Measurements from ENCODE around the gene OOSP4A. TPM values are rescaled to one million over a fixed set of nuclear protein-coding genes. Genes with fewer than 3 reads are reported as not detected.

OOSP4A gene
- total and polyA plus RNA-seq, 4 experiments from 2014 or later: not detected

- Histone ChIP-seq H3K4me1 (ENCODE audit: insufficient read depth, low read length) (no peaks in the 10 kb centered on the region), H3K27me3 (ENCODE audit: insufficient read depth, low read length) (no peaks in the 10 kb centered on the region), H3K36me3 (ENCODE audit: insufficient read depth, low read length) (no peaks in the 10 kb centered on the region), H3K27ac (ENCODE audit: low read depth, low read length) (no peak overlapping the region), H3K4me3 (ENCODE audit: low read length in 2 of 2) (no peak overlapping the region), H3K9me3 (ENCODE audit: control insufficient read depth in 1 of 2, low read length in 2 of 2) (no peaks in the 10 kb centered on the region)
- intact Hi-C loops (cut with micrococcal nuclease): no loop called here
- Mint-ChIP-seq H3K4me1 (no peaks in the 10 kb centered on the region), H3K27me3 (peaks cover 1 to 3% of the 10 kb centered on the region in 2 donors), H3K9me3 (no peaks in the 10 kb centered on the region), H3K27ac (no peak overlapping the region), H3K36me3 (no peaks in the 10 kb centered on the region), H3K4me3 (no peak overlapping the region)
- no peak for DNase-seq
- ChIA-PET CTCF (ENCODE audit: partially characterized antibody) (no interaction called here), POLR2A (ENCODE audit: partially characterized antibody) (no interaction called here)
Measured at GRCh38 chr11:60003729-60004128, 39.9 kb downstream of the OOSP4A start.

- H3K4me1 Mint-ChIP-seq: no peaks in the 10 kb centered on the region
Measured at GRCh38 chr11:60005360-60005759, 41.5 kb downstream of the OOSP4A start.

GRCh38 chr11:60016881-60017280 is 53.0 kb downstream of the OOSP4A start, which contains the start of gene OOSP4B:
Gene OOSP4B, plus strand, starts transcription at chr11:60017181.
- peaks cover 0 to 1% of the 10 kb centered on the region in 2 donors for H3K27me3 Mint-ChIP-seq
- CTCF ChIA-PET (ENCODE audit: partially characterized antibody): no interaction called here

More at GRCh38 chr11:60005360-60005759, 41.5 kb downstream of the OOSP4A start:
- Mint-ChIP-seq H3K27ac (no peak overlapping the region), H3K4me3 (no peak overlapping the region), H3K36me3 (no peaks in the 10 kb centered on the region), H3K9me3 (no peaks in the 10 kb centered on the region), H3K27me3 (peaks cover 3 to 5% of the 10 kb centered on the region in 2 donors)
- POLR2A ChIA-PET (ENCODE audit: partially characterized antibody): no interaction called here
- intact Hi-C loops (cut with micrococcal nuclease): no loop called here
- no peak overlapping the region for H3K4me3 ChIP-seq (ENCODE audit: low read length in 2 of 2)
- no peaks in the 10 kb centered on the region for H3K27me3 ChIP-seq (ENCODE audit: insufficient read depth, low read length)
- H3K9me3 ChIP-seq (ENCODE audit: control insufficient read depth in 1 of 2, low read length in 2 of 2): no peaks in the 10 kb centered on the region
- CTCF ChIA-PET (ENCODE audit: partially characterized antibody): no interaction called here
- no peaks in the 10 kb centered on the region for H3K4me1 ChIP-seq (ENCODE audit: insufficient read depth, low read length)
- no peaks in the 10 kb centered on the region for H3K36me3 ChIP-seq (ENCODE audit: insufficient read depth, low read length)
- H3K27ac ChIP-seq (ENCODE audit: low read depth, low read length): no peak overlapping the region
- DNase-seq: no peak

GRCh38 chr11:60018058-60018457 is 54.2 kb downstream of the OOSP4A start:
- H3K27me3 ChIP-seq (ENCODE audit: insufficient read depth, low read length): no peaks in the 10 kb centered on the region
- Mint-ChIP-seq H3K27me3 (peaks cover 0 to 1% of the 10 kb centered on the region in 2 donors), H3K9me3 (peaks cover 0 to 3% (median 0%) of the 10 kb centered on the region in 8 donors), H3K4me3 (no peak overlapping the region), H3K4me1 (no peaks in the 10 kb centered on the region), H3K27ac (no peak overlapping the region), H3K36me3 (no peaks in the 10 kb centered on the region)
- DNase-seq: no peak
- no peaks in the 10 kb centered on the region for H3K36me3 ChIP-seq (ENCODE audit: insufficient read depth, low read length)
- no peaks in the 10 kb centered on the region for H3K9me3 ChIP-seq (ENCODE audit: control insufficient read depth in 1 of 2, low read length in 2 of 2)
- intact Hi-C loops (cut with micrococcal nuclease): no loop called here
- no peaks in the 10 kb centered on the region for H3K4me1 ChIP-seq (ENCODE audit: insufficient read depth, low read length)
- no peak overlapping the region for H3K4me3 ChIP-seq (ENCODE audit: low read length in 2 of 2)
- CTCF ChIA-PET (ENCODE audit: partially characterized antibody): no interaction called here
- H3K27ac ChIP-seq (ENCODE audit: low read depth, low read length): no peak overlapping the region
- POLR2A ChIA-PET (ENCODE audit: partially characterized antibody): no interaction called here

More at GRCh38 chr11:60016881-60017280, 53.0 kb downstream of the OOSP4A start, which contains the start of gene OOSP4B:
- H3K27ac ChIP-seq (ENCODE audit: low read depth, low read length): no peak within 1 kb of the TSS
- Mint-ChIP-seq H3K4me1 (no peaks in the 10 kb centered on the region), H3K27ac (no peak within 1 kb of the TSS), H3K36me3 (no peaks in the 10 kb centered on the region), H3K4me3 (no peak within 1 kb of the TSS), H3K9me3 (peaks cover 0 to 3% (median 0%) of the 10 kb centered on the region in 8 donors)
- H3K4me1 ChIP-seq (ENCODE audit: insufficient read depth, low read length): no peaks in the 10 kb centered on the region
- POLR2A ChIA-PET (ENCODE audit: partially characterized antibody): no interaction called here
- no peak within 1 kb of the TSS for H3K4me3 ChIP-seq (ENCODE audit: low read length in 2 of 2)
- H3K27me3 ChIP-seq (ENCODE audit: insufficient read depth, low read length): no peaks in the 10 kb centered on the region
- H3K36me3 ChIP-seq (ENCODE audit: insufficient read depth, low read length): no peaks in the 10 kb centered on the region
- intact Hi-C loops (cut with micrococcal nuclease): no loop called here
- no peak for DNase-seq
- no peaks in the 10 kb centered on the region for H3K9me3 ChIP-seq (ENCODE audit: control insufficient read depth in 1 of 2, low read length in 2 of 2)

Other genes starting within 250 kb of the OOSP4A start
- 10 to 100 TPM; 13.6 to 15.4 TPM for gene STX3, start 208.7 kb upstream of the OOSP4A start, total RNA-seq
- 1 to 10 TPM; 8.6 to 8.7 TPM for gene STX3, start 208.7 kb upstream of the OOSP4A start, polyA plus RNA-seq
- 10 to 100 TPM; 33.2 to 35.9 TPM for gene MRPL16, start 153.3 kb upstream of the OOSP4A start, total RNA-seq
- gene MRPL16, start 153.3 kb upstream of the OOSP4A start, polyA plus RNA-seq: 10 to 100 TPM; 85.6 to 92.2 TPM
- gene CBLIF, start 118.5 kb upstream of the OOSP4A start, total RNA-seq: not detected
- not detected for gene CBLIF, start 118.5 kb upstream of the OOSP4A start, polyA plus RNA-seq
- gene TCN1, start 97.5 kb upstream of the OOSP4A start, total RNA-seq: under 1 TPM; 0.38 to 0.42 TPM
- gene TCN1, start 97.5 kb upstream of the OOSP4A start, polyA plus RNA-seq: not detected
- not detected for gene OOSP3, start 85.3 kb upstream of the OOSP4A start, total RNA-seq
- gene OOSP3, start 85.3 kb upstream of the OOSP4A start, polyA plus RNA-seq: not detected
- gene OOSP1, start 25.6 kb upstream of the OOSP4A start, total RNA-seq: not detected
- not detected for gene OOSP1, start 25.6 kb upstream of the OOSP4A start, polyA plus RNA-seq
- not detected for gene OOSP4B, start 53.1 kb downstream of the OOSP4A start, total RNA-seq
- gene OOSP4B, start 53.1 kb downstream of the OOSP4A start, polyA plus RNA-seq: not detected
- gene OOSP2, start 76.4 kb downstream of the OOSP4A start, total RNA-seq: not detected
- gene OOSP2, start 76.4 kb downstream of the OOSP4A start, polyA plus RNA-seq: not detected
- not detected for gene MS4A3, start 92.6 kb downstream of the OOSP4A start, total RNA-seq
- gene MS4A3, start 92.6 kb downstream of the OOSP4A start, polyA plus RNA-seq: under 1 TPM in 1 of 2 donors, not detected in 1; 0.37 TPM
- not detected for gene MS4A2, start 124.6 kb downstream of the OOSP4A start, total RNA-seq
- not detected for gene MS4A2, start 124.6 kb downstream of the OOSP4A start, polyA plus RNA-seq
- gene MS4A6A, start 219.1 kb downstream of the OOSP4A start, total RNA-seq: 1 to 10 TPM; 4.9 to 7.7 TPM
- gene MS4A6A, start 219.1 kb downstream of the OOSP4A start, polyA plus RNA-seq: 1 to 10 TPM; 2.7 to 3.3 TPM

Data from CD4-positive, alpha-beta memory T cell (primary cell).